Activated effector memory CD4-positive, alpha-beta T cell treated with Interleukin-2 at 50 U/mL for 16 hours (primary cell): ENCODE data around the gene MEF2C.
A peak's percentile ranks its signal among the peaks of the same experiment; 100 is the strongest.

Experiments used
- DNase-seq: peaks from one replicate; pipeline ENCODE4 v3.0.0-alpha.2; 2020

Gene MEF2C

GRCh38 chr5:88683506-88684135 lies 199.4 kb downstream of the MEF2C start:
- DNase-seq = no peak

- no peak for DNase-seq
These were observed 200.1 kb downstream of the MEF2C start for GRCh38 chr5:88682881-88683361.

- no peak for DNase-seq
These were observed 200.9 kb downstream of the MEF2C start for GRCh38 chr5:88682131-88682530.

GRCh38 chr5:88681211-88681803 lies 201.7 kb downstream of the MEF2C start:
- no peak for DNase-seq

GRCh38 chr5:88680253-88681132 lies 202.5 kb downstream of the MEF2C start:
- peak; percentile 58 for DNase-seq

- no peak for DNase-seq
These were observed 203.3 kb downstream of the MEF2C start for GRCh38 chr5:88679638-88680037.

GRCh38 chr5:88678770-88679381 lies 204.1 kb downstream of the MEF2C start:
- no peak for DNase-seq

- DNase-seq = no peak
These were observed 204.8 kb downstream of the MEF2C start for GRCh38 chr5:88677943-88678769.

- no peak for DNase-seq
These were observed 205.5 kb downstream of the MEF2C start for GRCh38 chr5:88677376-88677895.

GRCh38 chr5:88676637-88677375 lies 206.2 kb downstream of the MEF2C start:
- no peak for DNase-seq

GRCh38 chr5:88675708-88676636 lies 207.0 kb downstream of the MEF2C start:
- no peak for DNase-seq

- no peak for DNase-seq
These were observed 207.7 kb downstream of the MEF2C start for GRCh38 chr5:88675168-88675707.

- DNase-seq = no peak
These were observed 208.4 kb downstream of the MEF2C start for GRCh38 chr5:88674356-88675167.

GRCh38 chr5:88673253-88674105 lies 209.5 kb downstream of the MEF2C start:
- DNase-seq = no peak

- DNase-seq = no peak
These were observed 210.2 kb downstream of the MEF2C start for GRCh38 chr5:88672644-88673252.

- DNase-seq = no peak
These were observed 211.2 kb downstream of the MEF2C start for GRCh38 chr5:88671505-88672499.
